ENCODE data around the gene CRYGA. TPM values are rescaled to one million over a fixed set of nuclear protein-coding genes. Genes with fewer than 3 reads are reported as not detected.

CRYGA gene
- total RNA-seq, 1 experiment from 2014 or later: not detected

GRCh38 chr2:208153156-208153555 lies 10.2 kb downstream of the CRYGA start:
- CTCF ChIA-PET: no interaction called here
- DNase-seq: no peak
- Histone ChIP-seq H3K4me3 (no peak overlapping the region), H3K4me1 (replicated peaks; ENCODE audit: insufficient read depth) (no peaks in the 10 kb centered on the region), H3K9me2 (ENCODE audit: insufficient read depth) (no peaks in the 10 kb centered on the region), H3K36me3 (ENCODE audit: low read depth) (no peaks in the 10 kb centered on the region), H3F3A (ENCODE audit: insufficient read depth, low read depth) (no peaks in the 10 kb centered on the region), H3K9me3 (ENCODE audit: insufficient read depth, low read depth) (no peaks in the 10 kb centered on the region), H3K4me2 (no peak overlapping the region), H3K27ac (no peak overlapping the region), H2AFZ (no peak overlapping the region), H3K79me2 (ENCODE audit: low read depth) (no peaks in the 10 kb centered on the region), H4K20me1 (ENCODE audit: insufficient read depth) (no peaks in the 10 kb centered on the region), H3K27me3 (ENCODE audit: insufficient read depth, low read depth) (no peaks in the 10 kb centered on the region)
- BruUV-seq (replicated peaks): no TSS peak
- no peak for TF ChIP-seq CTCF (conservative IDR thresholded peaks at IDR 0.05)
- no peak for TF ChIP-seq EZH2 (IDR thresholded peaks at IDR 0.05; ENCODE audit: low read depth)
- intact Hi-C loops (cut with micrococcal nuclease; ENCODE audit: unreplicated experiment): no loop called here
- POLR2A ChIA-PET (ENCODE audit: unreplicated experiment): no interaction called here

GRCh38 chr2:208150956-208151355 lies 12.4 kb downstream of the CRYGA start:
- intact Hi-C loops (cut with micrococcal nuclease; ENCODE audit: unreplicated experiment): no loop called here
- Histone ChIP-seq H3K27me3 (ENCODE audit: insufficient read depth, low read depth) (no peaks in the 10 kb centered on the region), H3K4me2 (no peak overlapping the region), H3F3A (ENCODE audit: insufficient read depth, low read depth) (no peaks in the 10 kb centered on the region), H4K20me1 (ENCODE audit: insufficient read depth) (no peaks in the 10 kb centered on the region), H3K27ac (no peak overlapping the region), H3K4me3 (no peak overlapping the region), H3K9me3 (ENCODE audit: insufficient read depth, low read depth) (no peaks in the 10 kb centered on the region), H3K79me2 (ENCODE audit: low read depth) (no peaks in the 10 kb centered on the region), H2AFZ (no peak overlapping the region), H3K9me2 (ENCODE audit: insufficient read depth) (no peaks in the 10 kb centered on the region), H3K36me3 (ENCODE audit: low read depth) (no peaks in the 10 kb centered on the region), H3K4me1 (replicated peaks; ENCODE audit: insufficient read depth) (no peaks in the 10 kb centered on the region)
- POLR2A ChIA-PET (ENCODE audit: unreplicated experiment): no interaction called here
- no TSS peak for BruUV-seq (replicated peaks)
- CTCF ChIA-PET: no interaction called here
- no peak for DNase-seq
- TF ChIP-seq EZH2 (IDR thresholded peaks at IDR 0.05; ENCODE audit: low read depth): no peak
- no peak for TF ChIP-seq CTCF (conservative IDR thresholded peaks at IDR 0.05)

- Histone ChIP-seq H3F3A (ENCODE audit: insufficient read depth, low read depth) (no peaks in the 10 kb centered on the region), H3K27me3 (ENCODE audit: insufficient read depth, low read depth) (no peaks in the 10 kb centered on the region), H3K4me3 (no peak overlapping the region), H2AFZ (no peak overlapping the region), H4K20me1 (ENCODE audit: insufficient read depth) (no peaks in the 10 kb centered on the region), H3K36me3 (ENCODE audit: low read depth) (no peaks in the 10 kb centered on the region), H3K79me2 (ENCODE audit: low read depth) (no peaks in the 10 kb centered on the region), H3K4me2 (no peak overlapping the region), H3K9me3 (ENCODE audit: insufficient read depth, low read depth) (no peaks in the 10 kb centered on the region), H3K27ac (no peak overlapping the region), H3K9me2 (ENCODE audit: insufficient read depth) (no peaks in the 10 kb centered on the region), H3K4me1 (replicated peaks; ENCODE audit: insufficient read depth) (no peaks in the 10 kb centered on the region)
- intact Hi-C loops (cut with micrococcal nuclease; ENCODE audit: unreplicated experiment): no loop called here
- BruUV-seq (replicated peaks): no TSS peak
- CTCF ChIA-PET: no interaction called here
- POLR2A ChIA-PET (ENCODE audit: unreplicated experiment): no interaction called here
- TF ChIP-seq CTCF (conservative IDR thresholded peaks at IDR 0.05) (no peak), EZH2 (IDR thresholded peaks at IDR 0.05; ENCODE audit: low read depth) (no peak)
- no peak for DNase-seq
These were observed 13.3 kb downstream of the CRYGA start for GRCh38 chr2:208150094-208150493.
